MCF 10A (cell line): Measurements from ENCODE around the gene CACNG6. TPM values are rescaled to one million over a fixed set of nuclear protein-coding genes. Genes with fewer than 3 reads are reported as not detected.

ENCODE experiments used
- BruUV-seq: library from RNA; stranded (reverse); fragments of 400-500 nt; replicated peaks from 2 replicates; lab custom pipeline; 2021; lab: Mats Ljungman, UMichigan
- CTCF ChIA-PET: fragments of 300-600 bp; sonication (Branson Sonifier 250); formaldehyde crosslinking; extraction: SDS; loops from one replicate; lab custom pipeline; 2021; ENCODE audit warnings: antibody characterized with exemption, inconsistent platforms; lab: Yijun Ruan, JAX
- POLR2A ChIA-PET: fragments of 300-600, 350-650 bp; sonication (Branson Sonifier 250); formaldehyde crosslinking; extraction: SDS; loops from one replicate; lab custom pipeline; 2020; ENCODE audit warnings: antibody characterized with exemption, inconsistent platforms; lab: Yijun Ruan, JAX
- DNase-seq: peaks from one replicate; pipeline ENCODE4 v3.0.0-alpha.2; 2018; ENCODE audit not compliant: unreplicated experiment
- H3K27ac Mint-ChIP-seq: one replicate; pipeline ENCODE4 v1.8.0; 2022; ENCODE audit warnings: mild to moderate bottlenecking, low read depth, mixed read lengths; ENCODE audit not compliant: unreplicated experiment
- H3K27me3 Mint-ChIP-seq: one replicate; pipeline ENCODE4 v1.8.0; 2022; ENCODE audit warnings: mixed read lengths; ENCODE audit not compliant: insufficient read depth, unreplicated experiment
- H3K36me3 Mint-ChIP-seq: one replicate; pipeline ENCODE4 v1.8.0; 2022; ENCODE audit warnings: mild to moderate bottlenecking, moderate library complexity, mixed read lengths; ENCODE audit not compliant: insufficient read depth, unreplicated experiment
- H3K4me1 Mint-ChIP-seq: one replicate; pipeline ENCODE4 v1.8.0; 2022; ENCODE audit warnings: mixed read lengths; ENCODE audit not compliant: insufficient read depth, unreplicated experiment
- H3K4me3 Mint-ChIP-seq: one replicate; pipeline ENCODE4 v1.8.0; 2022; ENCODE audit warnings: mild to moderate bottlenecking, moderate library complexity, mixed read lengths; ENCODE audit not compliant: unreplicated experiment
- H3K9me3 Mint-ChIP-seq: one replicate; pipeline ENCODE4 v1.8.0; 2022; ENCODE audit warnings: mixed read lengths; ENCODE audit not compliant: unreplicated experiment
- intact Hi-C: fragments of 100-400 bp; cut with micrococcal nuclease; formaldehyde crosslinking; loops from 2 replicates; pipeline ENCODE4 v1.14.1; 2022
- total RNA-seq: library from RNA; stranded (reverse); gene quantifications from 2 replicates; pipeline ENCODE4 v1.2.3, GENCODE V29; 2022
- TF ChIP-seq, protein P1 (sequence below): fragments of 200-600 bp; IDR thresholded peaks from one replicate; pipeline ENCODE4 v1.8.0; 2022; ENCODE audit warnings: antibody characterized with exemption, mild to moderate bottlenecking; ENCODE audit not compliant: unreplicated experiment

Gene CACNG6
- total RNA-seq, 1 experiment from 2014 or later = not detected

DNA sequence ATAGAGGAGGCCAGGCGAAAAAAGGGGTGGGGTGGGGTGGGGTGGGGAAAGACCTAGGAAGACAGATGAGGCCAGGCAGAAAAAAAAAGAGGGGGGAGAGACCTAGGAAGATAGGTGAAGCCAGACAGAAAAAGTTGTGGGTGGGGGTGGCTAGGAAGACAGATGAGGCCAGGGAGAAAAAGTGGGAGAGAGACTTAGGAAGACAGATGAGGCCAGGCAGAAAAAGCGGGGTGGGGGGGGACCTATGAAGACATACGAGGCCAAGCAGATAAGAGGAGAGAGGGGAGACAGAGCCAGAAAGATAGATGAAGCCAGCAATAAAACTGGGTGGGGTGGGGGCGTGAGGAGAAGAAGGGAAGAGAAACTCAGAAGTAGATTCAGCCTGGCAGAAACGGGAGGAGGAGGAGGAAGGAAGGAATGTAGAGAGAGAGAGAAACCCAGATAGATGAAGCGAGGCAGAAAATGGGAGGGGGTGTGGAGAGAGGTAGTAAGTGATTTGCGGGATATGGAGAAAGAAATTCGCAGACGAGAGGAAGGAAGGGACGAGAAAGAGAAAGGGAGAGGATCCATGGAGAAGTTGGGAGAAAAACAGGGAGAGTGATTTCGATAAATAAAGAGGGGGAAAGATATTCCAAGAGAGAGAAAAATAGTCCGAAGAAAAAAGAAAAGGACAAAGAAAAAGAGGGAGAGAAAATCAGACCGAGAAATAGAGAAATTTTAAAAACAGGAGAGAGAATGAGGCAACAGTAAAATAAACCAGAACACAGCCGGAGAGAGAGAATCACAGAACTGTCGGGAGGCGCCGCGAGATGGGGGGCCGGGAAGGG lies 12.2 kb upstream of the CACNG6 start:
- TF ChIP-seq, protein P1, sequence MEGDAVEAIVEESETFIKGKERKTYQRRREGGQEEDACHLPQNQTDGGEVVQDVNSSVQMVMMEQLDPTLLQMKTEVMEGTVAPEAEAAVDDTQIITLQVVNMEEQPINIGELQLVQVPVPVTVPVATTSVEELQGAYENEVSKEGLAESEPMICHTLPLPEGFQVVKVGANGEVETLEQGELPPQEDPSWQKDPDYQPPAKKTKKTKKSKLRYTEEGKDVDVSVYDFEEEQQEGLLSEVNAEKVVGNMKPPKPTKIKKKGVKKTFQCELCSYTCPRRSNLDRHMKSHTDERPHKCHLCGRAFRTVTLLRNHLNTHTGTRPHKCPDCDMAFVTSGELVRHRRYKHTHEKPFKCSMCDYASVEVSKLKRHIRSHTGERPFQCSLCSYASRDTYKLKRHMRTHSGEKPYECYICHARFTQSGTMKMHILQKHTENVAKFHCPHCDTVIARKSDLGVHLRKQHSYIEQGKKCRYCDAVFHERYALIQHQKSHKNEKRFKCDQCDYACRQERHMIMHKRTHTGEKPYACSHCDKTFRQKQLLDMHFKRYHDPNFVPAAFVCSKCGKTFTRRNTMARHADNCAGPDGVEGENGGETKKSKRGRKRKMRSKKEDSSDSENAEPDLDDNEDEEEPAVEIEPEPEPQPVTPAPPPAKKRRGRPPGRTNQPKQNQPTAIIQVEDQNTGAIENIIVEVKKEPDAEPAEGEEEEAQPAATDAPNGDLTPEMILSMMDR = no peak
- intact Hi-C loops = no loop called here
- H3K27me3 Mint-ChIP-seq = peaks cover 16% of the 10 kb centered on the region
- peaks cover 24% of the 10 kb centered on the region for H3K4me1 Mint-ChIP-seq
- ChIA-PET POLR2A (no interaction called here), CTCF (interaction anchor here (0.6 kb wide), 1 partner anchor 10 kb away, joined by 3 read pairs; no protein-coding TSS in a partner anchor)
- DNase-seq = no peak
- no peaks in the 10 kb centered on the region for H3K36me3 Mint-ChIP-seq
- peak overlapping the region; percentile 86 for H3K4me3 Mint-ChIP-seq
- BruUV-seq = no TSS peak
- H3K9me3 Mint-ChIP-seq = peaks cover 10% of the 10 kb centered on the region
- no peak overlapping the region for H3K27ac Mint-ChIP-seq

DNA sequence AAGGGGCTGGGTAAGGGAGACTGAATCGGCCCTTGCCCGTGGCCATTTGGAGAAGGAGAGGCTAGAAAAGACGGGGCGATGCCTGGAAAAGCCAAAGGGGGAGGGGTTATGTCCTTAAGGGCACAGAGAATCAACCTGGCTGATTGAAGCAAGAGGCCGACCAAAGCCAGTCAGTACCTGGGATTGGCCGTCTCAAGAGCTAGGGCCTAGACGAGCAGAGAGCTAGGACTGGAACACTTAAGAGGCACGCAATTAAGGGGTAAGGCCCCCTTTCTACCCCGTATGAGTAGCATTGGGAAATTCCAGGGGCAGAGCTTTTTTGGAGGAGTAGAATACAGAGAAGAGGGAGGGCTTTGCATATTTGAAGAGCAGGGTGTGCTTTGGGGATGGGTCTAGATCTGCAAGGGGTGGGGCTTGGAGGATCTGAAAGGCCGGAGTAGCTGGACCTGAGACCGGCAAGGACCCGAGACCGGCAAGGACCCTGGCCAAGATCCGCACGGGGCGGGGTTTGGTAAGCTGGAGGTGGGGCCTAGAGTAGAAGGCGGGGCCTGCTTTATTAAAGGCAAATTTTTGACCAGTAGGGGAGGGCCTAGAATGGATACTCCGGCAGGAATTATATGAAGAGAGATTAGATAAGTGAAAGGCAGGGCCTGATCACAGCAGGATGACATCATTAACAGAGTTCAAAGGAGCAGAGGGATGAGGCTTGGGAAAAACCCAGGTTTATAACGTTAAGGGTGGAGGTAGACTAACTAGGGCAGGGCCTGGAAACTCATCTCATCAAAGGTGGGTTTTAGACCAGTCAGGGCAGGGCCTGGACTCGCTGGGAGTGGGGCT lies 10.7 kb upstream of the CACNG6 start:
- ChIA-PET CTCF (interaction anchor here (0.5 kb wide), 1 partner anchor 180 kb away, joined by 4 read pairs; no protein-coding TSS in a partner anchor), POLR2A (interaction anchor here (0.8 kb wide), 1 partner anchor 13 kb away, joined by 4 read pairs; no protein-coding TSS in a partner anchor)
- intact Hi-C loops = no loop called here
- TF ChIP-seq, protein P1 = no peak
- no TSS peak for BruUV-seq
- peak overlapping the region; percentile 86 for H3K4me3 Mint-ChIP-seq
- H3K27ac Mint-ChIP-seq = no peak overlapping the region
- H3K36me3 Mint-ChIP-seq = no peaks in the 10 kb centered on the region
- H3K9me3 Mint-ChIP-seq = peaks cover 10% of the 10 kb centered on the region
- peaks cover 16% of the 10 kb centered on the region for H3K27me3 Mint-ChIP-seq
- peaks cover 24% of the 10 kb centered on the region for H3K4me1 Mint-ChIP-seq
- DNase-seq = peak; percentile 79

DNA sequence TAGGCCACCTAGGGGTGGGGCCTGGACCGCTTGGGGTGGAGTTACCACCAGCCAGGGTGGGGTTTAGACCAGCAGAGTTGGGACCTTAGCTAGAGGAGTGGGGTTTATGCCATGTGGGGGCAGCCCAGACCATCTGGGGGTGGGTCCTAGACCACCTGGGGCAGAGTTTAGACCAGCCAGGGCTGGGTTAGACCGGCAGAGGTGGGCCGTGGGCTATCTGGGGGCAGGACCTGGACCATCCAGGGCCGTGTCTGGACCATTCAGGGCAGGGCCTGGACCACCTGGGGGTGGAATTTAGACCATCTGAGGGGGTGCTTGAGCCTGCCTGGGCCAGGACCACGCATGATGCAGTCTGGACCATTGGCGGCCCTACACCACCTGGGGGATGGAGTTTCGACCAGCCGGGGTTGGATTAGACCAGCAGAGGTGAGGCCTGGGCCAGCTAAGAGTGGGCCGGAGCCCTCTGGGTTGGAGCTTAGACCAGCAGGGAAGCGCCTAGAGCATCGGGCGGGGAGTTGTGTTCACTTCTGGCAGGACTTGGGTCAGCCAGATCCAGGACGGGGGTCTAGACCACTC lies 10.0 kb upstream of the CACNG6 start:
- DNase-seq = no peak
- ChIA-PET POLR2A (no interaction called here), CTCF (no interaction called here)
- H3K4me1 Mint-ChIP-seq = peaks cover 24% of the 10 kb centered on the region
- BruUV-seq = no TSS peak
- intact Hi-C loops = no loop called here
- H3K36me3 Mint-ChIP-seq = no peaks in the 10 kb centered on the region
- no peak overlapping the region for H3K27ac Mint-ChIP-seq
- H3K4me3 Mint-ChIP-seq = no peak overlapping the region
- peaks cover 16% of the 10 kb centered on the region for H3K27me3 Mint-ChIP-seq
- TF ChIP-seq, protein P1 = no peak
- H3K9me3 Mint-ChIP-seq = peaks cover 10% of the 10 kb centered on the region
